AG09319 (cell line): ENCODE results near the gene NDUFS3.

Experiments
- DNase-seq: peaks from one replicate; pipeline ENCODE4 v3.0.0-alpha.2; 2010; ENCODE audit warnings: low read depth; ENCODE audit errors: extremely low read depth
- TF ChIP-seq, protein P1 (sequence below): IDR thresholded peaks from 2 replicates; pipeline ENCODE4 v1.5.1; 2011; ENCODE audit warnings: low read depth, mild to moderate bottlenecking, inconsistent platforms, low read length, moderate library complexity

The NDUFS3 gene

GRCh38 chr11:47620836-47621378 lies 42.0 kb downstream of the NDUFS3 start:
- TF ChIP-seq, protein P1, sequence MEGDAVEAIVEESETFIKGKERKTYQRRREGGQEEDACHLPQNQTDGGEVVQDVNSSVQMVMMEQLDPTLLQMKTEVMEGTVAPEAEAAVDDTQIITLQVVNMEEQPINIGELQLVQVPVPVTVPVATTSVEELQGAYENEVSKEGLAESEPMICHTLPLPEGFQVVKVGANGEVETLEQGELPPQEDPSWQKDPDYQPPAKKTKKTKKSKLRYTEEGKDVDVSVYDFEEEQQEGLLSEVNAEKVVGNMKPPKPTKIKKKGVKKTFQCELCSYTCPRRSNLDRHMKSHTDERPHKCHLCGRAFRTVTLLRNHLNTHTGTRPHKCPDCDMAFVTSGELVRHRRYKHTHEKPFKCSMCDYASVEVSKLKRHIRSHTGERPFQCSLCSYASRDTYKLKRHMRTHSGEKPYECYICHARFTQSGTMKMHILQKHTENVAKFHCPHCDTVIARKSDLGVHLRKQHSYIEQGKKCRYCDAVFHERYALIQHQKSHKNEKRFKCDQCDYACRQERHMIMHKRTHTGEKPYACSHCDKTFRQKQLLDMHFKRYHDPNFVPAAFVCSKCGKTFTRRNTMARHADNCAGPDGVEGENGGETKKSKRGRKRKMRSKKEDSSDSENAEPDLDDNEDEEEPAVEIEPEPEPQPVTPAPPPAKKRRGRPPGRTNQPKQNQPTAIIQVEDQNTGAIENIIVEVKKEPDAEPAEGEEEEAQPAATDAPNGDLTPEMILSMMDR, result no peak

GRCh38 chr11:47626234-47626633 lies 47.4 kb downstream of the NDUFS3 start:
- TF ChIP-seq, protein P1, result no peak
- DNase-seq, result no peak

More at GRCh38 chr11:47620836-47621378, 42.0 kb downstream of the NDUFS3 start:
- no peak for DNase-seq

DNA sequence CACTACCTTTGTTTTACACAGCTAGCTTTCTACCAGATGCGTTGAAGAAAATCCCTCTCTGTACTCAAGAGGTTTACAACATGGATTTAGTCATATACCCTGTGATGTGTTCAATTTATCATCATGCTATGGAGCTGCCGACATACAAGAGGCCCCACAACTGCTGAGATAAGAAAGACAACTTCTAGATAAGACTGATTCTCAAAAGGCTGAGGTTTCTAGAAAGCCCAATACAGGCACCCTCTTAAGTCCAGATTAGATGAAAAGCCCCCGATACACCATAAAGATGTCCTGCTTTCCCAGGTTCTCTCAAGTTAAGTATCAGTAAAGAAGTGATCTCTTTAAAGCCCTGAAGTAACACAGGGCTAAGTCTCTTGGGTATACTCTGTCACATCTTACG lies 49.2 kb downstream of the NDUFS3 start:
- TF ChIP-seq, protein P1, result no peak
- DNase-seq, result no peak

DNA sequence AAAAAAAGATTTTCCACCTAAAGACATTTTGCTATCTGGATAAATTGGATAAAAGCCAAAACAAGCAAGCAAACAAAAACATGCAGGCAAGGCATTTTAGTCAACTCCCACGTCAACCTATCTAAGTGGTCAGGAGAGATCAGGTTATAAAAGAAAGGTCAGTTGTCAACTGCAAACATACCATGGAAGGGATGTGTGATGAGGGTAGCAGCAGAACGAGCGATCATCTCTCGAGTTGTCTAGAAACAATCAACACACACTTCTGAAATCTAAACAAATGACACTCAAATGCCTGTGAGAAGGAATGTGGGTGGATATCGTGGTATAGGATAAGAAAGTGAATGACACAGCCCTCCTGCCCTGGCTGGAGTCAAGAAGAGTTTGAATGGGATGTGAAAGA lies 52.6 kb downstream of the NDUFS3 start:
- no peak for DNase-seq
- TF ChIP-seq, protein P1, result no peak
